Progenitor cell of endocrine pancreas (in vitro differentiated cells): ENCODE data around the gene ZSCAN16. TPM values are rescaled to one million over a fixed set of nuclear protein-coding genes. Genes with fewer than 3 reads are reported as not detected.

ENCODE experiments used
- DNase-seq: peaks from one replicate; pipeline ENCODE4 v3.0.0; 2021; ENCODE audit warnings: low spot score; ENCODE audit not compliant: unreplicated experiment
- H3K27ac Mint-ChIP-seq: 2 replicates; pipeline ENCODE4 v1.8.0; 2021; ENCODE audit warnings: mild to moderate bottlenecking, moderate library complexity, mixed read lengths
- H3K27me3 Mint-ChIP-seq: 2 replicates; pipeline ENCODE4 v1.8.0; 2021; ENCODE audit warnings: mixed read lengths
- H3K36me3 Mint-ChIP-seq: 2 replicates; pipeline ENCODE4 v1.8.0; 2022; ENCODE audit warnings: mixed read lengths; ENCODE audit not compliant: insufficient read depth
- H3K4me1 Mint-ChIP-seq: 2 replicates; pipeline ENCODE4 v1.8.0; 2021; ENCODE audit warnings: low read depth, mixed read lengths
- H3K4me3 Mint-ChIP-seq: 2 replicates; pipeline ENCODE4 v1.8.0; 2021; ENCODE audit warnings: low read depth, mild to moderate bottlenecking, moderate library complexity, mixed read lengths
- H3K9me3 Mint-ChIP-seq: 2 replicates; pipeline ENCODE4 v1.8.0; 2021; ENCODE audit warnings: low read depth, mixed read lengths
- total RNA-seq: library from RNA; stranded (reverse); gene quantifications from 2 replicates; pipeline ENCODE4 v1.2.1, GENCODE V29; 2021
- TF ChIP-seq, protein P1 (sequence below): fragments of 200-600 bp; sonication (generic); IDR thresholded peaks from one replicate; pipeline ENCODE4 v1.5.0; 2021; ENCODE audit warnings: antibody characterized with exemption, mild to moderate bottlenecking; ENCODE audit not compliant: unreplicated experiment

Gene ZSCAN16
- total RNA-seq, 1 donor from 2014 or later = 19.6 TPM

DNA sequence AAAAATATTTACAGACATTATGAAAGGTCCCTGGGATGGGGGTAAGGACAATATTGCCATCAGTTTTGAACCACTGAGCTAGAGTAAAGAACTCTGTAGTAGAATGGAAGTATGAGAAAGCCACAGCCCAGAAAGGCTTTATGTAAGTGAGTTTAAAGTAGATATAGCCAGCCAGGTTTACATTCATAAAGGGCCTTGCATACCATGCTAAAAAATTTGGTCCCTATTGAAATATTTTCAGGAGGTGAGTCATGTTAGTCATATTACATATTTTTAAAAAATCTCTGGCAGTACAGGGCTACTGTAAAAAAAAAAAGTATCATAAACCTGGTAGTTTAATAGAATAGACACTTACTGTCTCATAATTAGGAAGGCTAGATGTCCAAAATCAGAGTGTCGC is 20.8 kb downstream of the ZSCAN16 start:
- peaks cover 13% of the 10 kb centered on the region for H3K4me1 Mint-ChIP-seq
- peaks cover 57% of the 10 kb centered on the region for H3K36me3 Mint-ChIP-seq
- TF ChIP-seq, protein P1, sequence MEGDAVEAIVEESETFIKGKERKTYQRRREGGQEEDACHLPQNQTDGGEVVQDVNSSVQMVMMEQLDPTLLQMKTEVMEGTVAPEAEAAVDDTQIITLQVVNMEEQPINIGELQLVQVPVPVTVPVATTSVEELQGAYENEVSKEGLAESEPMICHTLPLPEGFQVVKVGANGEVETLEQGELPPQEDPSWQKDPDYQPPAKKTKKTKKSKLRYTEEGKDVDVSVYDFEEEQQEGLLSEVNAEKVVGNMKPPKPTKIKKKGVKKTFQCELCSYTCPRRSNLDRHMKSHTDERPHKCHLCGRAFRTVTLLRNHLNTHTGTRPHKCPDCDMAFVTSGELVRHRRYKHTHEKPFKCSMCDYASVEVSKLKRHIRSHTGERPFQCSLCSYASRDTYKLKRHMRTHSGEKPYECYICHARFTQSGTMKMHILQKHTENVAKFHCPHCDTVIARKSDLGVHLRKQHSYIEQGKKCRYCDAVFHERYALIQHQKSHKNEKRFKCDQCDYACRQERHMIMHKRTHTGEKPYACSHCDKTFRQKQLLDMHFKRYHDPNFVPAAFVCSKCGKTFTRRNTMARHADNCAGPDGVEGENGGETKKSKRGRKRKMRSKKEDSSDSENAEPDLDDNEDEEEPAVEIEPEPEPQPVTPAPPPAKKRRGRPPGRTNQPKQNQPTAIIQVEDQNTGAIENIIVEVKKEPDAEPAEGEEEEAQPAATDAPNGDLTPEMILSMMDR = no peak
- H3K27me3 Mint-ChIP-seq = peaks cover 4% of the 10 kb centered on the region
- no peak overlapping the region for H3K27ac Mint-ChIP-seq
- no peak for DNase-seq
- no peak overlapping the region for H3K4me3 Mint-ChIP-seq
- peaks cover 24% of the 10 kb centered on the region for H3K9me3 Mint-ChIP-seq

DNA sequence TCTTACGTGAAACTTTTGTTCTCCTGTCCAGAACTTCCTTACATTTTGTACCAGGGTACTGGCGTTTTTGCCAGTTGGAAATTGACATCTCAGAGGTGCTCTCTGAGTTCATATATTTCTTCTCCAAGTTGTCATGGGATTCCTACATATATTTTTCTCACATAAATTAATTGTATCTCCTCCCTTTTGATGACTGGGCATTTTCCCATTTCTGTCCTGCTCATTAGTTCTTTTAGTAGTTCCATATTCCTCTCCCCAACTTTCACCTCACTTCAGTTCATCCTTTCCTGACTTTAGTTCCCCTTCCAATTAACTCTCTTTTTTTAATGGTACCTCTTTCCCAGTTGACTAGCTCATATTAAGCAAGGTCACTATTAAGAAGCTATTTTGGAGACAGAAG is 28.1 kb downstream of the ZSCAN16 start:
- TF ChIP-seq, protein P1 = no peak
- Mint-ChIP-seq H3K4me3 (no peak overlapping the region), H3K27ac (no peak overlapping the region), H3K36me3 (peaks cover 94% of the 10 kb centered on the region), H3K4me1 (no peaks in the 10 kb centered on the region), H3K9me3 (peaks cover 63% of the 10 kb centered on the region), H3K27me3 (no peaks in the 10 kb centered on the region)
- no peak for DNase-seq

DNA sequence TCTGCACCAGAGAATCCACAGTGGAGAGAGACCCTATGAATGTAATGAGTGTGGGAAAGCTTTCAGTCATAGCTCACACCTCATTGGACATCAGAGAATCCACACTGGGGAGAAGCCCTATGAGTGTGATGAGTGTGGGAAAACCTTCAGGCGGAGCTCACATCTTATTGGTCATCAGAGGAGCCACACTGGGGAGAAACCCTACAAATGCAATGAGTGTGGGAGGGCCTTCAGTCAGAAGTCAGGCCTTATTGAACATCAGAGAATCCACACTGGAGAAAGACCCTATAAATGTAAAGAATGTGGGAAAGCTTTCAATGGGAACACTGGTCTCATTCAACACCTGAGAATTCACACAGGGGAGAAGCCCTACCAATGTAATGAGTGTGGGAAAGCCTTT is 29.1 kb downstream of the ZSCAN16 start:
- TF ChIP-seq, protein P1 = no peak
- DNase-seq = no peak
- Mint-ChIP-seq H3K36me3 (peaks cover 93% of the 10 kb centered on the region), H3K9me3 (peaks cover 62% of the 10 kb centered on the region), H3K27ac (no peak overlapping the region), H3K4me1 (no peaks in the 10 kb centered on the region), H3K27me3 (no peaks in the 10 kb centered on the region), H3K4me3 (no peak overlapping the region)

DNA sequence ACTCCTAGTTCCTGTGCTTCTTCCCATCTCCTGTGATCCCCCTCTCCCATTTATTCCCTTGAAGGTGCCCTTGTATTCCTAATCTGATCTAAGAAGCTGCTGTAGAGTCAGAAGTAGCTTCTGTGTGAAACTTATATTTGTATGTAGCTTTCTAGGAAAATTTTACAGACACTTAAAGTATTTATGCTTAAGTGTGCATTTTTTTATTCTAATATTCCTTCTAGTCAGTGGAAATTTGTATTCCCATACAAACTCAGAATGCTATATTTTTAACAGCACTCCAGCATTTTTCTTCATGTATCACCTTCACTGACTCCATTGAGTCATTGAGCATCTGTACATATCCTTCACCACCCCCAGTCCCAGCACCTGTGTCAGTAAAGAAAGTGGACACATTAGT is 29.9 kb downstream of the ZSCAN16 start:
- TF ChIP-seq, protein P1 = no peak
- Mint-ChIP-seq H3K27ac (no peak overlapping the region), H3K9me3 (peaks cover 63% of the 10 kb centered on the region), H3K27me3 (no peaks in the 10 kb centered on the region), H3K4me3 (no peak overlapping the region), H3K4me1 (no peaks in the 10 kb centered on the region), H3K36me3 (peaks cover 91% of the 10 kb centered on the region)
- no peak for DNase-seq

DNA sequence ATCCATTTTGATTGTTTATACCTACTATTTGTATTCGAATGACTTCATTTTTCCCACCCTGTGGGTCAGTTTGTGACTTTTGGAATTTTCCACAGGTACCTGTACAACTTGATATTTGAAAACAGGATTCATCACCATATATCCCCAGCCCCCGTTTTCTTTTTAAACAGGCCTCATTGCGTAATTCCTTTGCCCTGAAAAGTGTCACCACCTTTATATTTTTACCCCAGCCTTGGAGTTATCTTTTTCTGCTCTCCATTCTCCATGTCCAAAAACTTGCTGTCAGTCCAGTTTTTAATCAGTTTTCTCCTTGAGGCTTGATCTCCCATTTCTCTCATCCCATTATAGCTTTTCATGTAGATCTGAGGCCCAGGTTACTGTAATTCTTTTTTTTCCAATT is 33.9 kb downstream of the ZSCAN16 start:
- peaks cover 45% of the 10 kb centered on the region for H3K9me3 Mint-ChIP-seq
- H3K27me3 Mint-ChIP-seq = peaks cover 5% of the 10 kb centered on the region
- H3K4me3 Mint-ChIP-seq = no peak overlapping the region
- H3K27ac Mint-ChIP-seq = no peak overlapping the region
- peaks cover 65% of the 10 kb centered on the region for H3K36me3 Mint-ChIP-seq
- TF ChIP-seq, protein P1 = no peak
- no peak for DNase-seq
- peaks cover 2% of the 10 kb centered on the region for H3K4me1 Mint-ChIP-seq
